Osteoblast (primary cell): ENCODE data around the gene ZNF644. TPM values are rescaled to one million over a fixed set of nuclear protein-coding genes. Genes with fewer than 3 reads are reported as not detected.

Experiments used
- DNase-seq: peaks from one replicate; pipeline ENCODE4 v3.0.0; 2011; ENCODE audit warnings: low spot score, mixed read lengths; ENCODE audit not compliant: insufficient read length; ENCODE audit errors: missing footprints
- H2AFZ ChIP-seq: 2 replicates; pipeline ENCODE4 v1.6.0; 2011; ENCODE audit warnings: mild to moderate bottlenecking, low read length
- H3K27ac ChIP-seq: 2 replicates; pipeline ENCODE4 v1.5.1; 2011; ENCODE audit warnings: mild to moderate bottlenecking, low read depth, low read length, moderate library complexity
- H3K27me3 ChIP-seq: 2 replicates; pipeline ENCODE4 v1.6.0; 2012; ENCODE audit warnings: mild to moderate bottlenecking, control low read depth, inconsistent platforms, low read length, moderate library complexity; ENCODE audit not compliant: insufficient read depth
- H3K36me3 ChIP-seq: 2 replicates; pipeline ENCODE4 v1.5.1; 2011; ENCODE audit warnings: mild to moderate bottlenecking, low read length, control low read depth, moderate library complexity; ENCODE audit not compliant: insufficient read depth
- H3K4me1 ChIP-seq: 2 replicates; pipeline ENCODE4 v1.5.1; 2011; ENCODE audit warnings: mild to moderate bottlenecking, low read length, control low read depth, moderate library complexity; ENCODE audit not compliant: insufficient read depth
- H3K4me2 ChIP-seq: 2 replicates; pipeline ENCODE4 v1.6.0; 2011; ENCODE audit warnings: mild to moderate bottlenecking, low read length; ENCODE audit not compliant: insufficient read depth
- H3K4me3 ChIP-seq: fragments of 200-600 bp; sonication (generic); 3 replicates; pipeline ENCODE4 v1.5.1; 2012; ENCODE audit warnings: mild to moderate bottlenecking, low read length, inconsistent platforms; ENCODE audit not compliant: insufficient read depth
- H3K79me2 ChIP-seq: 2 replicates; pipeline ENCODE4 v1.6.0; 2012; ENCODE audit warnings: mild to moderate bottlenecking, low read length, control low read depth, inconsistent platforms; ENCODE audit not compliant: insufficient read depth
- H3K9me3 ChIP-seq: 2 replicates; pipeline ENCODE4 v1.5.1; 2011; ENCODE audit warnings: low read depth, low read length, control low read depth
- H4K20me1 ChIP-seq: 2 replicates; pipeline ENCODE4 v1.6.0; 2012; ENCODE audit warnings: mild to moderate bottlenecking, low read length, control low read depth; ENCODE audit not compliant: insufficient read depth
- CTCF ChIP-seq: IDR thresholded peaks from 2 replicates; pipeline ENCODE4 v1.5.1; 2011; ENCODE audit warnings: mild to moderate bottlenecking, low read depth, low read length, moderate library complexity; ENCODE audit errors: extremely low read depth
- total RNA-seq: library from RNA; depleted of rRNA; stranded (reverse); fragments of >200 nt; gene quantifications from 2 replicates; pipeline ENCODE4 v1.2.3, GENCODE V29; 2012

The ZNF644 gene
- total RNA-seq, 1 donor: 57.5 TPM

DNA sequence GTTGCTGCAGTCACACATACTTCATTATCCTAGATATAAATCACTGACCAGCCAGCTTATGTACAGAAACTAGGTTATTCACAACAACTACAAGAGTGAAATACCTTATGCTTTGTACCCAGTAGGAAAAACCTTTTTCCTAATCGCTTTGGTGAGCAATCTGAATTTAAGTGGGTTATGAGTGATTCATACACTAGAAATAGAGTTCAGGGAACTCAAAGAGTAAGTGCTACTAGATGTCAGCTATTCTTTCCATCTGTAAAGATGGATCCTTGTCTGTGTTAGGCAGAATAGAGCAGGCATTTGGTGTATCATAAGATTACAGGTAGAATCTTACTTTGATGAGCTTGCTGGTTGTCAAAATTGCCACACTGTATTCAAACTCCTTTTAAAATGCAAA is 101.9 kb downstream of the ZNF644 start:
- H3K9me3 ChIP-seq: no peaks in the 10 kb centered on the region
- no peak overlapping the region for H3K4me2 ChIP-seq
- TF ChIP-seq CTCF: no peak
- H3K27me3 ChIP-seq: no peaks in the 10 kb centered on the region
- H2AFZ ChIP-seq: no peak overlapping the region
- H3K4me3 ChIP-seq: no peak overlapping the region
- DNase-seq: no peak
- peaks cover 30% of the 10 kb centered on the region for H4K20me1 ChIP-seq
- H3K4me1 ChIP-seq: peaks cover 10% of the 10 kb centered on the region
- H3K79me2 ChIP-seq: peaks cover 78% of the 10 kb centered on the region
- peaks cover 18% of the 10 kb centered on the region for H3K36me3 ChIP-seq
- no peak overlapping the region for H3K27ac ChIP-seq

DNA sequence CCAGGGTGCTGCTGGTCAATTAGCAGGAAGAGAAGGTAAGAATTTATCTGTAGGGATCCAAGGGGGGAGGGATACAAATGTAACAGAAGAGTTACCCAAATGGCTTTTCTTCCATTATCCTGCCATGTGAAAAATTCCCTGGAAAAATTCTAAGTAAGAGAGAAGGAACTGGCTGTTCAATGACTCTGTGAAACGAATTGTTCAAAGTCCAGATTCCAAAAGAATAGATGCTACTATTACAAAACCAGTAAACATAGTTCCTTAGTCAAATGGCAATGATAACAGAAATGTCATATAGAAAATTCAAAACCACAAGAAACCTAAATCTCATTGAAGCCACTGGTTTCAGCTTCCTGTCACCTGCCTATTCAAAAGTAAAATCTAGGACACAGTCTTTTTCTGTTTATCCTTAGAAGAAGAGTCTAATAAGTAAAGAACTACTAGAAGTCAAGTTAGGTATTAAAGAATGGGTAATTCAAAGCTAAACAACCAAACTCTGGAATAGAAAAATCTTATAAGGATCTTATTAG is 102.6 kb downstream of the ZNF644 start:
- H3K27me3 ChIP-seq: no peaks in the 10 kb centered on the region
- no peak overlapping the region for H3K4me2 ChIP-seq
- H3K36me3 ChIP-seq: peaks cover 18% of the 10 kb centered on the region
- H3K9me3 ChIP-seq: no peaks in the 10 kb centered on the region
- no peak overlapping the region for H2AFZ ChIP-seq
- H3K4me3 ChIP-seq: no peak overlapping the region
- no peak for TF ChIP-seq CTCF
- peaks cover 30% of the 10 kb centered on the region for H4K20me1 ChIP-seq
- H3K4me1 ChIP-seq: peaks cover 10% of the 10 kb centered on the region
- no peak overlapping the region for H3K27ac ChIP-seq
- no peak for DNase-seq
- peaks cover 73% of the 10 kb centered on the region for H3K79me2 ChIP-seq

- H3K4me2 ChIP-seq: no peak overlapping the region
- H3K4me1 ChIP-seq: no peaks in the 10 kb centered on the region
- H3K36me3 ChIP-seq: peaks cover 5% of the 10 kb centered on the region
- TF ChIP-seq CTCF: no peak
- H3K79me2 ChIP-seq: peaks cover 22% of the 10 kb centered on the region
- DNase-seq: no peak
- no peak overlapping the region for H3K27ac ChIP-seq
- H2AFZ ChIP-seq: no peak overlapping the region
- peaks cover 5% of the 10 kb centered on the region for H4K20me1 ChIP-seq
- H3K27me3 ChIP-seq: no peaks in the 10 kb centered on the region
- no peaks in the 10 kb centered on the region for H3K9me3 ChIP-seq
- H3K4me3 ChIP-seq: no peak overlapping the region
These were observed 110.5 kb downstream of the ZNF644 start for GRCh38 chr1:90911353-90911752.

DNA sequence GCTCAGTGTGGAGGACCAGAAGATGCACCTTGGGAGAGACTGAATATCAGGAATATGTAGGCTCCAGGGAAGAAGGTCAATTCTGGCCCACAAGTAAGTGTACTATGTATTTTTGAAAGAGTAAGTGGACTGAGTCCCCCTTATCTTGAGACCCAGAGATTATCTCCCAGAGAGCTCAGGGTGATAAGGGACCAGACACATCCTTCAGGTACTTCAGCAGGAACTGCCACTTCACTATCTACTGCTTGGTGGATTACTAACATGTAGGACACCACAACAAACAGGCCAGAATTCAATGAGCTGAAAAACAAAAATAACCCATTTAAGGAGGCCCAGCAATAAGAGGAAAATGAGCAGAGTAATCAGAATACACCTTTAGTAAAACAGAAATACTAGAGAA is 119.2 kb downstream of the ZNF644 start:
- Histone ChIP-seq H2AFZ (no peak overlapping the region), H3K9me3 (no peaks in the 10 kb centered on the region), H3K27ac (no peak overlapping the region), H3K79me2 (peaks cover 6% of the 10 kb centered on the region), H3K36me3 (peaks cover 5% of the 10 kb centered on the region), H3K4me1 (no peaks in the 10 kb centered on the region), H3K27me3 (no peaks in the 10 kb centered on the region), H4K20me1 (peaks cover under 1% of the 10 kb centered on the region), H3K4me2 (no peak overlapping the region), H3K4me3 (no peak overlapping the region)
- no peak for TF ChIP-seq CTCF
- no peak for DNase-seq
